Astrocyte of the spinal cord (primary cell): ENCODE data around the gene PCMTD2.

Experiments
- DNase-seq: peaks from one replicate; pipeline ENCODE4 v3.0.0; 2011; ENCODE audit warnings: low read depth, low spot score
- H3K4me3 ChIP-seq: 2 replicates; pipeline ENCODE4 v1.5.1; 2011; ENCODE audit warnings: low read depth, mild to moderate bottlenecking, low read length, moderate library complexity
- in situ Hi-C: cut with HindIII; loops from 2 replicates; pipeline ENCODE4 v1.10.0; 2017; ENCODE audit warnings: low sequenced_read_pairs
- TF ChIP-seq, protein P1 (sequence below): IDR thresholded peaks from 2 replicates; pipeline ENCODE4 v1.5.1; 2012; ENCODE audit warnings: low read depth, mild to moderate bottlenecking, low read length, inconsistent platforms

Gene PCMTD2

DNA sequence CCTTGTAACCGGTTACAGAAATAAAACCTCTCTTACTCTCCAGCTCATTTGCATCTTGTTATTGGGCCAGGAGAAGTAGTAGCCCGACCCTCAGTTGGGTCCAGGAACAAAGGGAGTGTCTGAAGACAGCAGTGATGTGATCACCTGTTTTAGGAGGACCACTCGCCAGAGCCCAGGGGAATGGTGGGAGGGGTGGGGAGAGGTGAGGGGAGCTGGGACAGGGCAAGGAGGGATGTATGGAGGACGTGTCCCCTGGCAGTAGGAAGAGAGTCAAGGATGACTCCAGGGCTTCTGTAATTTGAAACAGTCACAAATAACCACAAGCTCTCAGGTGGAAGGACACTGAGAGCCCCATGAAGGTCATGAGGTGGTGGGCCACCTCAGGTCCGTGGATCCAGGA is 1.4 kb upstream of the PCMTD2 start:
- DNase-seq = no peak
- in situ Hi-C loops = no loop called here
- H3K4me3 ChIP-seq = no peak overlapping the region
- TF ChIP-seq, protein P1, sequence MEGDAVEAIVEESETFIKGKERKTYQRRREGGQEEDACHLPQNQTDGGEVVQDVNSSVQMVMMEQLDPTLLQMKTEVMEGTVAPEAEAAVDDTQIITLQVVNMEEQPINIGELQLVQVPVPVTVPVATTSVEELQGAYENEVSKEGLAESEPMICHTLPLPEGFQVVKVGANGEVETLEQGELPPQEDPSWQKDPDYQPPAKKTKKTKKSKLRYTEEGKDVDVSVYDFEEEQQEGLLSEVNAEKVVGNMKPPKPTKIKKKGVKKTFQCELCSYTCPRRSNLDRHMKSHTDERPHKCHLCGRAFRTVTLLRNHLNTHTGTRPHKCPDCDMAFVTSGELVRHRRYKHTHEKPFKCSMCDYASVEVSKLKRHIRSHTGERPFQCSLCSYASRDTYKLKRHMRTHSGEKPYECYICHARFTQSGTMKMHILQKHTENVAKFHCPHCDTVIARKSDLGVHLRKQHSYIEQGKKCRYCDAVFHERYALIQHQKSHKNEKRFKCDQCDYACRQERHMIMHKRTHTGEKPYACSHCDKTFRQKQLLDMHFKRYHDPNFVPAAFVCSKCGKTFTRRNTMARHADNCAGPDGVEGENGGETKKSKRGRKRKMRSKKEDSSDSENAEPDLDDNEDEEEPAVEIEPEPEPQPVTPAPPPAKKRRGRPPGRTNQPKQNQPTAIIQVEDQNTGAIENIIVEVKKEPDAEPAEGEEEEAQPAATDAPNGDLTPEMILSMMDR = no peak

GRCh38 chr20:64254571-64255360 is 782 bp upstream of the PCMTD2 start:
- no peak for DNase-seq
- peak overlapping the region; percentile 82 for H3K4me3 ChIP-seq
- in situ Hi-C loops = no loop called here
- TF ChIP-seq, protein P1 = no peak

DNA sequence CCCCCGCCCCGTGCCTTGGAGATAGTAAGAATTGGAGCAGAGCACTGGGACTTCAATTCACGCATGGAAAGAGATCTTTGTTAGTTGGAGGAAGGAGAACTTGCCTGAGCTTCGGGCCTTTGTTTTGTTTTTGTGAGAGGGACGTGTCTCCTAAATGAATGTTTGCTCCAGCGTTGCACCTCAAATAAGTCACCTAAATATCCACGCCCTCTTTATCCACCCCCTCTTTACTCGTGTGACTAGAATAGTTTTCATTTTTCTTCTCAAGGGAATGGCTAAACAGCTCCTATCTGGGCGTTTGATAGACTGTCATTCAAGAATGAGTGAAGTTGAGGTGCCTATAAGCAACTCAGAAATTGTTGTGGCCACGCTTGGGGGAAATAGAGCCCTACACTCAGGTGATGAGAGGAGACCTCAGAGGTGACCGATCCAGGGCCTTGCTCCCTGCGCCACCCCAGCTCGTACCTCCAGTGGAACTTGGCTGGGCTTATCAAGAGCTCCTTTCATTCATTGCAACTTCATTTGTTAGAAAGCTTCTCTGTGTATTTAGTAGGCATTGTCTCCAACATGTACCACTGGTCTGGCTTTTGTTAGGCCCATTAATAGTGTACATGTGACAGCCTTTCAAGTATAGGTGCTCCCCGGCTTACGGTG is 861 bp downstream of the PCMTD2 start:
- in situ Hi-C loops = no loop called here
- DNase-seq = no peak
- TF ChIP-seq, protein P1 = no peak

GRCh38 chr20:64257107-64257757 is 1.7 kb downstream of the PCMTD2 start:
- TF ChIP-seq, protein P1 = no peak
- H3K4me3 ChIP-seq = no peak overlapping the region
- in situ Hi-C loops = no loop called here
- DNase-seq = no peak

More for the DNA sequence above, 861 bp downstream of the PCMTD2 start:
- H3K4me3 ChIP-seq = peak overlapping the region; percentile 82

DNA sequence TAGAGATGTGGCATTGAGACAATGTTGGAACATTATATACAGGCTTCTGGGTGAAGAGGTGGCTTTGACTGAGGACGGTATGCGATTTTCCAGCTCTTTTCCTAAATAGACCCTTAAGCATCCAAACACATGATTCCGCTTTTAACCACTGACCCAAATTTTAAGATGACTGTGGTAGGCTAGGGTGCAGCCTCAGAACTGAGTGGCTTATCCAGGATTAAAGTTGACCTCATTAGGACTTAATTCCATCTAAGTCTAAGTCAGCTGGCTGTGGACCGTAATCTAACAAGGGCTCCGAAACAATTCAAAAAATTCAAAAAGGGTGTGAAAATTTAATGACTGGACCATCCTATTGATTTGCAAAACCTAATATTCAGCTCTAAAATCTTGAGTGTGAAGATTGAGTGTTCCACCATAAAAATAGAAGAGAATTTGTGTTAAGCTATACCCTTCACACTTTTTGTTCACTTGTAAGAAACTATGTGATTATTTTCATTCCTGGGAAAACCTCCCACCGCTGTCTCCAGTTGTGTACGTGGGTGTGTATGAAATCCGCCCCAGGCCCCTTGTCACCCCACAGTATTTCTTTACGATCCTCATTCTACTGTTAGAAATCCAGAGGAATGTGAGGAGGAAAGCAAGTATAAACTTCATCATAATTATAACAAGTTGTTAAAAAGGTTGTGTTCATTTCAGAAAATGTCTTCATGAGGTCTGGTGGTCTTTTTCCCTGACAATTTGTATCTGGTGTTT is 2.7 kb downstream of the PCMTD2 start:
- TF ChIP-seq, protein P1 = no peak
- no peak overlapping the region for H3K4me3 ChIP-seq
- no peak for DNase-seq
- in situ Hi-C loops = no loop called here

- no peak overlapping the region for H3K4me3 ChIP-seq
- DNase-seq = no peak
- TF ChIP-seq, protein P1 = no peak
- in situ Hi-C loops = no loop called here
Measured at GRCh38 chr20:64260239-64260638, 4.7 kb downstream of the PCMTD2 start.
